ENCODE data around the gene EVA1B.

- TF ChIP-seq, protein P1, sequence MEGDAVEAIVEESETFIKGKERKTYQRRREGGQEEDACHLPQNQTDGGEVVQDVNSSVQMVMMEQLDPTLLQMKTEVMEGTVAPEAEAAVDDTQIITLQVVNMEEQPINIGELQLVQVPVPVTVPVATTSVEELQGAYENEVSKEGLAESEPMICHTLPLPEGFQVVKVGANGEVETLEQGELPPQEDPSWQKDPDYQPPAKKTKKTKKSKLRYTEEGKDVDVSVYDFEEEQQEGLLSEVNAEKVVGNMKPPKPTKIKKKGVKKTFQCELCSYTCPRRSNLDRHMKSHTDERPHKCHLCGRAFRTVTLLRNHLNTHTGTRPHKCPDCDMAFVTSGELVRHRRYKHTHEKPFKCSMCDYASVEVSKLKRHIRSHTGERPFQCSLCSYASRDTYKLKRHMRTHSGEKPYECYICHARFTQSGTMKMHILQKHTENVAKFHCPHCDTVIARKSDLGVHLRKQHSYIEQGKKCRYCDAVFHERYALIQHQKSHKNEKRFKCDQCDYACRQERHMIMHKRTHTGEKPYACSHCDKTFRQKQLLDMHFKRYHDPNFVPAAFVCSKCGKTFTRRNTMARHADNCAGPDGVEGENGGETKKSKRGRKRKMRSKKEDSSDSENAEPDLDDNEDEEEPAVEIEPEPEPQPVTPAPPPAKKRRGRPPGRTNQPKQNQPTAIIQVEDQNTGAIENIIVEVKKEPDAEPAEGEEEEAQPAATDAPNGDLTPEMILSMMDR (IDR thresholded peaks at IDR 0.05 in 2 of 3, conservative IDR thresholded peaks at IDR 0.05 in 1 of 3; ENCODE audit: borderline replicate concordance in 1 of 3, insufficient read depth in 1 of 3, low read depth in 2 of 3, low read length in 2 of 3): no peak
- TF ChIP-seq EZH2 (IDR thresholded peaks at IDR 0.05) (no peak), POLR2A (IDR thresholded peaks at IDR 0.05; ENCODE audit: borderline replicate concordance, extremely low read depth, insufficient read depth, insufficient read length) (no peak), JUND (IDR thresholded peaks at IDR 0.05) (no peak), POLR2AphosphoS5 (IDR thresholded peaks at IDR 0.05; ENCODE audit: low read depth, low read length) (peak; percentile 30; the same call in 1 of the 2 replicates), EZH2phosphoT487 (IDR thresholded peaks at IDR 0.05; ENCODE audit: borderline replicate concordance) (no peak)
These were observed 434 bp downstream of the EVA1B start for GRCh38 chr1:36322786-36323635.
